T-helper 22 cell (primary cell): ENCODE measurements around the gene ADD3.
"Not testable (repeated sequence)": the region's sequence is repeated elsewhere in the genome, so short reads cannot be mapped to it uniquely, and the experiment has no call there.

Experiments used
- DNase-seq: peaks from one replicate; pipeline ENCODE4 v3.0.0-alpha.2; 2020; ENCODE audit warnings: low read depth

ADD3 gene

DNA sequence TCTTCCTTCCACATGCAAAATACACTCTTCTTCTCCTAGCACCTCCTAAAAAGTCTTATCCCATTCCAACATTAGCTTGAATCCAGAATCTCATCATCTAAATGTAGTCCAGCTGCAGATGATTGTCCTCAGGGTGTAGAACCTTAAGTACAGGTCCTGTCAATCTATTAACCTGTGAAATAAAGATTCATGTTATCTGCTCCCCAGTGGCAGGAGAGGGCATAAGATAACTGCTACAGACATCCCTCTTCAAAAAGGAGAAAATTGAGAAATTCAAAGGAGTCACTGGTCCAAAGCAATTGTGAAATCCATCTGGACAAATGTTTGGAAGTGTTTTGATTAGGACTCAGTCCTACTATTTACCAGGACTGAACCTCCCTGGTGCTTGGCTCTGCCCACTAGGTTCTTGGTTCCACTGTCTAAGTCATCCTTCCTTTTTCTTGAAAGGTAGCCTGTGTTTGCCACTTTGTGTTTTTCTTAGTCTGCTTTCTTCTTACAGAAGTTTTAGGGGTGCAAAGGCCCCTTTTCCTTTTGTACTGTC is 96.2 kb downstream of the ADD3 start:
- no peak for DNase-seq

DNA sequence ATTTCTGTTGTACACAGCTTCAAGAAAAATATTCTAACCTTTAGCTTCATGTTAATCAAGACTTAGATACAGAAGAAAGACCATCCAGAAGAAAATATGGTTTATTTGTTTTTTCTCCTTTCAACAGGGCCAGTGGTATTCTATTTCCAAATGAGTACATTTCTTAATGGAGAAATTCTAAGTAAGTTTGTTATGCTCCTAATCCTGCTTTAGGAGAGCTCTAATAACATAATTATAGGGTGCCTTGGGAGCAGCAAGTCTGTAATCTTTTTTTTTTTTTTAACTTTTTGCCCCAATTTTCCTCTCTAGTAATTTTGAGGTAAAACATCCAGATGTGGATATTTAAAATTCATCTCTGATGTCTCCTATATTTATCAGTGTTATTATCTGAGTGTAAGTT is 98.1 kb downstream of the ADD3 start:
- no peak for DNase-seq

DNA sequence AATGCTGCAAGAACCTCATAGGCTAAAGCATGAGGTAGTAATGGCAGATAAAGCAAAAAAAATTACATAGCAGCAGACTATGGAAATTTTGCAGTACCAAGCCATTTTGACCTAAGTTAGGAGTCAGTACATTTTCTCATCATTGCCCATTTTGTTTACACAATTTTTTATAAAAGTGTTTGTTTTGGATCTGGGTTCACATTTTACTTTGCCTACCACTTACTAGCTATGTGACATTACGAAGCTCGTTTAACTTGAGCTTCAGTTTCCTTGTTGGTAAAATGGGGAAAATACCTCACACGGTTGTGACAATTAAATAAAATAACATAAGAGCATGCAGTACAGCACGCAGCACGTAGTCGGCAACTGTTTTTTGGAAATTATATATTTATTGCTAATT is 99.6 kb downstream of the ADD3 start:
- DNase-seq: no peak

DNA sequence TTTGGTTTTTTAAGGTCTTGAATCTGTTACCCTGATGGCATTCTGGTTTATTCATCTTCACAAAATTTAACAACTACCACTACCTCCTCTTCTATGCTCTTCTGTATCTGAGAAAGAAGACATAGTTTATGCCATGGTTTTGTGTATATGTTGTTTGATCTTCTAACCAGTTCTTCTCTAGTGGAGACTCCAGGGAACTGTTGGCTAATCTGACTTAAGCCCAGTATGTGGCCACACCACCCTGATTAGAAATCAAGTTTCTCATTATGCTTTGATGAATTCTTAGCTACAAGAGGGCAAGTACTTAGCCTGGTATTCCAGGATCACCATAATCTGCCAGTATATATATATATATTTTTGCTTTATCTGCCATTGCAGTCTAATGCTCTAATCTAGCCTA is 100.1 kb downstream of the ADD3 start:
- no peak for DNase-seq

DNA sequence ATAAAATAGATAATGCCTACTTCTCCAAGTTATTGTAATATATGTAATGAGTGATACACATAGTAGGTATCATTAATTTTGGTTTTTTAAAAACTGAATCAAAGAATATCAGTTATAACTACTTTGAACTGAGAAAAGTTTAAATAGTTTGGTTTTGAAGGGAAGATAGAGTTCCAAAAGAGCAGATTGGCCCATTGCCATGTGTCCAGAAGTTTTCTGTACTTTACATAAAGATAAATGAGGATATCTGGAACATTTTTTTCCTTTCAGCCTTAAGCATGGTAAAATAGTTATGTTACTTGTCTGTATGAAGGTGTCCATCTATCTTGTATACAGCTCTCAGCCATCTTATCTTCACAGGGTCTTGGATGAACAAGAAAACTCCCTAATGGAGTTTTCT is 101.7 kb downstream of the ADD3 start:
- no peak for DNase-seq

DNA sequence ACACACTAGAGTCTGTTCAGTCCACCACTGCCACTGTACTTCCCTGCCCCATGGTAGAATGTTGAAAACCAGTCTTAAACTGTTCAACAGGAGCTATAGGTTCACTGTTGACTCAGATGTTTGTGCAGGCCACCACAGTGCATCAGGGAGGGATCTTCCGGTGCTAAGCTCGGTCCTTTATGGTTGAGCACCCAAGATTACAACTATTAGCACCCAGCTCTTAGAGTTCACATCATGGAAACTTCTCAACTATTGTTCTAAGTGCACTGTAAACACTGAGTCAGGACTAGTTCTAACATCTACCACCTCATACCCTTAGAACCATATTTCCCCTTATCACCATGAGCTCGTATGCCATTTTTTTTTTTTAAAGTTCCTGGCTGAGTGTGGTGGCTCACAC is 102.6 kb downstream of the ADD3 start:
- no peak for DNase-seq

DNA sequence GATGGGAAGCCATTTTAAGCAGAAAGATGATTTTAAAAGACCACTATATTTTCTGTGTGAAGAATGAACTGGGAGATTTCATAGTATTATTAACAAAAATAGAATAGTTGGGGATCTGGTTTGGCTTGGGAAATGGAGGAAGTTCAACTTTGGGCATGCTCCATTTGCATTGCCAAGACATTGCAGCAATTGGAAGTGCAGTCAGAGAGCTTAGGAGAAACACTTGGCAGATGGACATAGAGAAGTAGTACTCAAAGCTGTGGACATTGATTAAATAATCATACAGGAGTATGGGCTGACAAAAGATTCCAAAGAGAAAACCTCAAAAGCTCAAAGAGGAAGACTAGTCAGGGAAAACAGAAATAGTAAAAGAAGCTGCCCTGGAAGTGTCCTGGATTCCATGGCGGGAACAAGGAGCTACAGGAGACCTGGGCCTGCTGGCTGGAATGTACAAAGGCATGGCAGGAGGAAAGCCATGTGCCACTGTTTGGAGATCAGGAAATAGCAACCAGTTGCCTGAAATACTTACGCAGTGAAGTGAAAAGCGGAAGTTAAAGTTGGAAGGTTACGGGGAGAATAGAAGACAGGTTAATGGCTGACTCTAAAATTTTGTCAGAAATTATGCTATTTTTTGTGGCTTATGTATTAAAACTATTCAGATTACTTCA is 106.0 kb downstream of the ADD3 start:
- no peak for DNase-seq

DNA sequence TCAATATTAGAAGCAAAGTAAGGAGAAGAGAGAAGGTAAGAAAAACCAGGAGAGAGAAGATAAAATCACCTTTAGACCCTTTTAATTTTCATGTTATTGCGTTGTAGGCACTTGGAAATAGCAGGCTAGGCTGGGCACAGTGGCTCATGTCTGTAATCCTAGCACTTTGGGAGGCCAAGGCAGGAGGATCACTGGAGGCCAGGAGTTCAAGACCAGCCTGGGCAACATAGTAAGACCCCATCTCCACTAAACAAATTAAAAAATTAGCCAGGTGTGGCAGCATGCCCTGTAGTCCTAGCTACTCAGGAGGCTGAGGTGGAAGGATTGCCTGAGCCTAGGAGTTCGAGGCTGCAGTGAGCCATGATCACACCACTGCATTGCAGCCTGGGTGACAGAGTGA is 106.9 kb downstream of the ADD3 start:
- DNase-seq: not testable (repeated sequence)

DNA sequence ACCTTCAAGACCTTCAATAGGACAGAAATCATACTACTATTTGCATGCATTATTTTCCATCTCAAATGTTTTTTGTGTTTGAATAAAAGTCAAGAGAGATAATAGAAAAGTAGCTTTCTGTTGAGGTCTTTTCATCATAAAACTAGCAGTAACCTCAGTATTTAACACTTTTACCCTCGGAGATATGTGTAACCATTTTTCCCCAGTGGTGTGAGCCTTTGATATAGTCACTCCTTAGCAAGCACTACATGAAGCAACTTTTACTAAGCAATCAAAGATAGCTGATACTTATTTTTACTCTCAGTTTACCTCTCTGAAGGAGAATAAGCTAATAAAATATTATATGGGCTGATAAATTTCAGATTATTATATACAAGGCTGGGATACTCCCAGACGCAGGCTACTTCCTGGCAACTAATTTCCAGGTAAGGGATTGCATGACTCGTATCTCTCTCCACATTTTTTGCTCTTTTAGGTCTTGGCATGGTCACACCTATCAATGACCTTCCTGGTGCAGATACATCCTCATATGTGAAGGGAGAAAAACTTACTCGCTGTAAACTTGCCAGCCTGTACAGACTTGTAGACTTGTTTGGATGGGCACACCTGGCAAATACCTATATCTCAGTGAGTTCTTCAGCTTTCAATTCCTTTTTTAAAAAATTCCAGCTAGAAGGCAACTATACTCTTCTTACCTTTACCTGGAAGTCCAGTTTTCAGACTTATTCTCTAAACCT is 108.2 kb downstream of the ADD3 start:
- no peak for DNase-seq

DNA sequence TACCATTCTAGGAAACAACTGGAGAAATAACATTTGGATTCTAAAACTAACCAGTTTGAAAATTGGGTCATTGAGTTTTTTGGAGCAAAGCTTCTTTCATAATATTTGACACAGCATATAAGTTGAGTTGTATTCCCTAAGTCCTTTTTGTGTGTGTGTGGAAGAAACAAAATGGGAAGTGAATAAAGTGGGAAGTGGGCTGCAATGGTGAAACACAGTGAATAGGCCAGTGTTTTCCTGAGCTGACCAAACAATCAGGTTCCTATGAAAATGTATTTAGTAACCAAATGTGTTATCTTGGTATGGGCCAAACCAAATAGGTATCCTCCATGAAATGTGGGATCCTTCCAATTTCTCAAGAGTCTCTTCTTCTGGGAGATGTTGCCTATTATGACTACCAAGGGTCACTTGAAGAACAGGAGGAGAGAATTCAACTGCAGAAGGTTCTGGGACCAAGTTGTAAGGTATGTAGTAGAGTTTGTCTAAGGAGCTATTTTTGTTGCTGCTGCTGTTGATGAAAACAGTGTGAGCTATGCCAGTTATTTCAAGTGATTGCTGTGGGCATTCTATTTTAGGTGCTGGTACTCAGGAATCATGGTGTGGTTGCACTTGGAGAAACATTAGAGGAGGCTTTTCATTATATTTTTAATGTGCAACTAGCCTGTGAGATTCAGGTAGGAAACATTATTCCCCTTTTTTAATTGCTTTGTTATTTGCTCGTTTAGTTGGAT is 111.3 kb downstream of the ADD3 start:
- DNase-seq: no peak

DNA sequence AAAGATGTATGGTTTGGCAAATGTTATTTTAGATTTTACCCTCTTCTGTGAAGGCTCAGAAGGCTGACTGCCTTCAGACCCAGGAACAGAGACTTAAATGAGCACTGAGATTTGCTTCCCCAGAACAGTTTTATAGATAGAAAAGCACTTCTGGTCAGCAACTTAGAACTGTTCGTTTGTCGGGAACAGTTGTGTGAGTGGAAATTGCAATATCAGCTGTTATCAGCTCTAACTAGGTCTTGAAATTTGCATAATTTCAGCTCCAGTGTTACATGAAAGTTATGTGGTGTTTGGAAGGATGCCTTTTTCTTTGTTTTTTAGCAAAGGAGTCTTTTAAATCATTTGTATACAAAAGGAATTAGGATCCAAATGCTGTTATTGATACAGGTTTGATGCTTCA is 115.8 kb downstream of the ADD3 start:
- DNase-seq: no peak

DNA sequence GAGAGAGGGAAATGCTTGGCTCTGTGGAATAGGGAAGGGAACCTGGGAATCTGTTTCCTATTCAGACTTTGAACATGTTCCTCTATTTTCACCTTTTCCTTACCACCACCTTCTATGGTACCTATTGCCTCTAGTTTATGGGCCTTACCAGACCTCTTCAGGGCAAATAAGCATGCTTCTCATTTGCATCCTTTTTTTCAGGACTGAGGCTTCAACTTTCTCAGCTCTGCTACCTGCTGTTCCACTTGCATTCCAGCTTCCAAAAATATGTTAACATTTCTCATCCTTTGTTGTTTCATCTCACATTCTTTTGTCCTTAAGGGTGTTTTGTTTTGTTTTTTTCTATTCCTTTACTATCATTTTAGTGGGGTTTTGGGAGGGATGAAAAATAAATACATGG is 121.7 kb downstream of the ADD3 start:
- no peak for DNase-seq

DNA sequence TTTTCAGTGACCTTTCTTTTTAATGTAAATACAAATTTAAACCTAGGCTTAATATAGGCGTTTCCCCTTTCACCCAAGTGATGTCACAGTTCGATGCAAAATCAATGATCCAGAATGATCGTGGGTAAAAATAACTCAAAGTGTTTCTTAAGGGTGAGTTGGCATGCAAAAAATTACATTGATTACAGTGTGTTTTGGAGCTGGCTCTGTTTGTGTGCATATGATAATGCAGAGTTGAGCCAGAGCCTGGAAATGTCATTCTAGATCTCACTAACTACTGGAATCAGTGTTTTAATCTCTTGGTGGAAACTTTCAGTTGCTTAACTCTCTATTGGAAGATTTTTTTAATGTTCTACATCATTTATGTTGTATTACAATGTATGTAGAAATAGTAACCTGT is 127.1 kb downstream of the ADD3 start:
- DNase-seq: no peak

DNA sequence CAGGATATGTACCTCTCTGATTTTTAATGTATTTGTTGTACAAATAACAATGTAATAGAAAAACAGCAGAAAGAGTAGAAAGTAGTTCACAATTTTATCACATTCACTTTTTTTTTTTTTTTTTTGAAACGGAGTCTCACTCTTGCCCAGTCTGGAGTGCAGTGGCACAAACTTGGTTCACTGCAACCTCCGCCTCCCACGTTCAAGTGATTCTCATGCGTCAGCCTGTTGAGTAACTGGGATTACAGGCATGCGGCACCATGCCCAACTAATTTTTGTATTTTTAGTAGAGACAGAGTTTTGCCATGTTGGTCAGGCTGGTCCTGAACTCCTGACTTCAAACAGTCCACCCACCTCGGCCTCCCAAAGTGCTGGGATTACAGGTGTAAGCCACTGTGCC is 128.1 kb downstream of the ADD3 start:
- not testable (repeated sequence) for DNase-seq

DNA sequence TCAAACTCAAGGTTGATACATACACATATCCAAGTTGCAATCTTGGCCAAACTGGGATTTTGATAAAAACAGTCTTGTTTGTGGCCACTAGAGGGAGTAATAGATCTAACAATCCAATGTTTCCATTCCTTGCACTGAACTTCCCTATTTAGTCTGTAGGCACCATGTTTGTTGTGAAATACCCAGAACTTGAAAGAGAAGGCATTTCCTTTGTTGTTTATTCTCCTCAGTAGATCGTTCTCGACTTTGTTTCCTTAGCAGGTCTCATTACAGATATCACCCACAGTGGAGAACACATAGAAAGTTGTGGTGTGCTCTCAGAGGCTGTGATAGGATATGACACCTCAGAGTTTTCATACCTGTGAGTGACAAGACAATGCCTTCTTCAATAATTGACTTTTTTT is 129.4 kb downstream of the ADD3 start:
- no peak for DNase-seq

DNA sequence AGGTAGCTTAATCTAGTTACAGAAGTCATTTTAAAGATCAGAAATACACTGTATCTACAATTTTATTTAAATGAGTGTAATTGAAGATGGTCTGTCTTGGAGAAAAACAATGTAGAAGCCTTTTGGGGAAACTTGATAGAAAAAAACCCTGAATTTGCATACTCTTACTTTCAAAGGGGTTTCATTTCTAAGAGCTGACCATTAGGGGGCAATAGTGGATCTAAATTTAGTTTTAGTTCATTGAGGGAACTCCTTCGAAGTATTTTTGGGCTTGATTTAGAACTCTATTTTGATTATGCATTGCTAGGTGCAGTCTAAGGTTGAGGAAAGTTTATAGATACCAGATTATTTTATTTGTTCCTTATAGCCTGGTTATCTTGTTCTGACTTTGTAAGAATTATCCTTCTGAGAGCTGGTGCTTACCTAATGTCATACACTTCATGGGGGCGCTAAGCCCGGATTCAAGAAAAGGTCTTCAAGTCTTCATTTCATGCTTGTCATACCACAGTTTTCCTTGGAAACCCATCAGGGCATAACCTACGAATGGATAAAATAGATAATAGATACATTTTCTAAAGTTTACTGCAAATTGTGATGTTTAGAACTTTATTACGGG is 130.5 kb downstream of the ADD3 start:
- DNase-seq: no peak

DNA sequence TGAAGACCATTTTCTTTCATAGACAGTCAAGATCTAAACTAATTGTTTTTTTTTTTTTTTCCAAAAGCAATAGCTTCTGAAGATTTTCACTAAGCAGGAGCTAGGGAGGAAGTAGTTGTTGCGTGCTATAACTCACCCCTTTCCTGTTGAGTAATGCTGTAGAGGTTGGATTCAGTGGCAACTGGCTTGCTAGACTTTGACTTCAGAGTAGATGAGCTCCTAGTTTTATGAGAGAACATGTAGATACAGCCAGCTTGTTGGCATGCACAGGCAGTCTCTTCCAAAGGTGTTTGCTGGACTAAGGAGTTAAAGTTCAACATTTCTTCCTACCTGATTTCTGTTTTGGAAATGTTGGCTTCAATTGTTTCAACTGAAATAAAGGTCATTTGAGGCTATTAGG is 133.4 kb downstream of the ADD3 start:
- no peak for DNase-seq

DNA sequence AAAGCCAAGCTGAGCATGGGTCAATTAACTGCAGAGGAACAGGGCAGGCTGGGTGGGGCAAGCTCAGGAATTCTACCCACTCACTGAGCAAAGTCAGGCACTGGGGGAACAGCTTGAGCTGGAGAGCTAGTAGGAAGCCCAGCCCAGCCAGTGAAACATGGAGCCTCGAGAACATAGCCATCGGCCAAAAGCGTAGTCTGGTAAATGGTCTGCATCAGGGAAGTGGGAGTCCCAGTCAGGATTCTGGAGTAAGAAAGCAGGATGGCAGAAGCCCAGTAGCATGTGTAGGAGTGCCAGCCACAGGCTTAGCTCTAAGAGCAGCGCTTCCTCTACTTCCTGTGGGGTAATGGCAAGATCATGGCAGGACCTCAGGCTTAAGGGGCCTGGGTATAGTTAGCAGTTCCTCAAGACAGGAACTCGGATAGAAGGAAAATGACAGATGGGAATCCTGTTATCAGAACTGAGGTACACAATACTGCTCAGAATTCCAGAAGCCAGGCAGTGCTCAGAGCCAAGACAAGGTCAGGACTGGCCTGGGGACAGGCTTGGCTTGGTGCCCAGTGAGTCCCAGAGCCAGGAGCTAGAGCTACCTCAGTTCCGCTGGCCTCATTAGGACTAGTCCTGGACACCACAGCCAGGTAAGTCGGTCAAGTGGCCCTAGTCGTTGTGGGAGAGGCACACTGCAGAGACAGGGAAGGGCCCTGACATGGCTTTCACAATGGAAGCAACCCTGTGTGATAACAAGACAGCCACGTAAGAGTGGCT is 134.3 kb downstream of the ADD3 start:
- no peak for DNase-seq

DNA sequence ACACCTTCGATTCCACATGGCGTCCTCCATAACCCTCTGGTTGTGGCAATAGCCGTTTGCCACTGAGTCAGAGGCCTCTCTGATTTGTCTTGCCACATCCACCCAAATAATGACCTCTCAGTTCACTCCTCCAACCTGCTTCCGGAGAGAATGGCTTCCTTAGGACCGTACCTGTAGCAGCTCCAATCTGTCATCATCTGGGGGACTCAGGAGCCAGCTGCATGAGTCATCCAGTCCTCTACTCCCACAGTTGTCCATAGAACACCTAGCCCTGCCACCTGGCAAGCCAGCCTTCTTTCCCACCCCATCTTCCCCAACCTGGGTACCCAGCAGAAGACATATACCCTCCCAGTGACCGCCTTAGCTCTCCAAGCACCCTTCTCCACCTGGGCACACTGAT is 135.2 kb downstream of the ADD3 start:
- no peak for DNase-seq

DNA sequence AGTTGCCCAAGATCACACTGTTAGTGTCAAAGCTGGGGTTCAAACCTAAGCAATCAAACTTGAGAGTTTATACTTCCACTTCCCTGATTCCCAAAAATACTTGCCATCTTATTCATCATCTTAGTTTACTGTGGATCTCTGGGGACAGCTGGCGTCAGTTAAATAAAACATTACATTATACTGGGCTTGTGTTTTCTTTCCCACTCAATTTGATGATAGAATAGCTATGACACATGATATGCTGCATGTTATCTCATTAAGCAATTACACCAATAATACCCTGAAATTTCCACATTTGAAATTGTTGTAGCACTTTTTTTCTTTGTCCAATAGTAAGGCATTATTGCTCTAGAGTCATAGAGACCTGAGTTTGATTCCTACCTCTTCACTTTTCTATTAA is 136.7 kb downstream of the ADD3 start:
- no peak for DNase-seq

DNA sequence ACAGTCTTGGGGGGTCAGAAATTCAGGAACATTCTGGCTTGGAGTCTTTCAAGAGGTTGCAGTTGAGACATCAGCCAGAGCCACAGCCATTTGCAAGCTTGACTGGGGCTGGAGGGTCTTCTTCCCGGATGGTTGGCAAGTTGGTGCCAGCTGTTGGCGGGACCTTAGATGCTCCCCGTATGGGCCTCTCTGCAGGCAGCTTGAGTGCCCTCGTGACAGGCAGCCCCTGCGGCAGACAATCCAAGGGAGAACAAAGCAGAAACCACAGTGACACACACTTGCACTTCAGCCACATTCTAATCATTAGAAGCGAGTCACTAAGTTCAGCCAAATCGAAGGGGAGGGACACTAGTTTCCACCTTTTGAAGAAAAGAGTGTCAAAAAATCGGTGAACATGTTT is 140.2 kb downstream of the ADD3 start:
- no peak for DNase-seq

DNA sequence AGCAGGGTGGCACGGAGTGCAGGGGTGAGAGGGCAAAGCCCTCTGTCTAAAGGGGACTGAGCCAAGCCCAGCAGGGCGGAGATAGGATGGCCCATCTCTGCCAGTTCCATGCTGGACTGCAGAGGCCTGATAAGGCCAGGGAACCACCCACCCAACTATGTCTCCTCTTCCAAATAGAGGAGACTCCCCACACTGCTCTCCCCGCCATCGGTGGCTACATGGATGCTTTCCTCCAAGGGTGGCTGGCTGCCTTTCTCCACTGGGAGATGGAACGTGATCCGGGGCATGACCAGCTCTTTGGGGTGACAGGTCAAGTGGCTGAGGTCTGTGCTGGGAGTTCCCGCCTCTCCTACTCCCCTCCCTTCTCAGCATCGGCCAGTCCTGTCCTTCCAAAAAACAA is 141.5 kb downstream of the ADD3 start:
- DNase-seq: no peak
